Ishikawa (cell line): ENCODE data around the gene SLC38A11.

ENCODE experiments used
- CEBPB ChIP-seq: IDR thresholded peaks from 2 replicates; pipeline ENCODE4 v1.6.1; 2012
- CREB1 ChIP-seq: IDR thresholded peaks from 2 replicates; pipeline ENCODE4 v1.6.1; 2012; ENCODE audit warnings: low read depth
- EGR1 ChIP-seq: IDR thresholded peaks from 2 replicates; pipeline ENCODE4 v1.6.1; 2012
- EP300 ChIP-seq: IDR thresholded peaks from 2 replicates; pipeline ENCODE4 v1.6.1; 2012; ENCODE audit warnings: borderline replicate concordance
- FOXM1 ChIP-seq: IDR thresholded peaks from 2 replicates; pipeline ENCODE4 v1.6.1; 2012; ENCODE audit warnings: low read depth, borderline replicate concordance
- NFIC ChIP-seq: IDR thresholded peaks from 2 replicates; pipeline ENCODE4 v1.6.1; 2012
- RAD21 ChIP-seq: IDR thresholded peaks from 2 replicates; pipeline ENCODE4 v1.6.1; 2012; ENCODE audit warnings: low read depth
- TAF1 ChIP-seq: IDR thresholded peaks from 2 replicates; pipeline ENCODE4 v1.6.1; 2012; ENCODE audit warnings: low read depth, mild to moderate bottlenecking
- TCF12 ChIP-seq: IDR thresholded peaks from 2 replicates; pipeline ENCODE4 v1.6.1; 2012; ENCODE audit warnings: low read depth
- TEAD4 ChIP-seq: IDR thresholded peaks from 2 replicates; pipeline ENCODE4 v1.6.1; 2012
- USF1 ChIP-seq: IDR thresholded peaks from 2 replicates; pipeline ENCODE4 v1.6.1; 2012
- YY1 ChIP-seq: IDR thresholded peaks from 2 replicates; pipeline ENCODE4 v1.6.1; 2012; ENCODE audit warnings: low read depth
- ZBTB7A ChIP-seq: IDR thresholded peaks from 2 replicates; pipeline ENCODE4 v1.6.1; 2012; ENCODE audit warnings: low read depth
- TF ChIP-seq, protein P1 (sequence below): IDR thresholded peaks from 2 replicates; pipeline ENCODE4 v1.6.1; 2012
- TF ChIP-seq, protein P2 (sequence below): IDR thresholded peaks from 2 replicates; pipeline ENCODE4 v1.6.1; 2012; ENCODE audit warnings: low read depth, mild to moderate bottlenecking

SLC38A11 gene

DNA sequence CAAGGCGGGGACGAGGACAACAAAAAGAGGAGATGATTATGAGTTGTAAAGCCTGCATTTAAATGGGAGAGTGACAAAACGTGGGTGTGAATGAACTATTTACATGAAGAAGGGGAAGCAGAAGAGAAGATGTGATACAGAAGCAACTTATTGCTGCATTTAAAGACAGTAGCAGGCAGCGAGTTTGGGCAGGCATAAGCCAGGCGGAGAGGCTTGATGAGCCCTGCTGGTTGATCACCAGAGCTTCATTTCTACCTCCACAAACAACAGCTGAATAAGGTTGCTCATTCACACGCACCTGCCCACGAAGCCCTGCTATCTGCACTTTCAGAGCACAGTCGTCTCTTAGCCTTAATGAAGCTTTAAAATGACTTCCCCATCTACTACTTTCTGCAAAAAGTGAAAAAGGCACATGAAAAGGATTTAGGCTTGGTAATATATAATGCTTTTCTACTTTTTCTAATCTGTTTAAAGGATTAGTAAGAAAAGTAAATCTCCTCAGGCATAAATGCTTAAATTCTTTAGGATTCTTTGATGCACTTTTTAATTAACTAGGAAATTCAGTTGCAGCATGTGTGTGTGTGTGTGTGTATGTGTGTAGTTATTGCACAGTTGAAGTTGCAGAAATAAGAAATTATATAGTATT lies 3.1 kb downstream of the SLC38A11 start:
- TF ChIP-seq, protein P1, sequence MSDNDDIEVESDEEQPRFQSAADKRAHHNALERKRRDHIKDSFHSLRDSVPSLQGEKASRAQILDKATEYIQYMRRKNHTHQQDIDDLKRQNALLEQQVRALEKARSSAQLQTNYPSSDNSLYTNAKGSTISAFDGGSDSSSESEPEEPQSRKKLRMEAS, result no peak
- TF ChIP-seq USF1 (no peak), EGR1 (no peak), FOXM1 (no peak), YY1 (no peak), RAD21 (no peak), CEBPB (no peak), TAF1 (no peak), EP300 (no peak), ZBTB7A (no peak), TEAD4 (no peak), TCF12 (no peak), CREB1 (no peak), NFIC (no peak)
- TF ChIP-seq, protein P2, sequence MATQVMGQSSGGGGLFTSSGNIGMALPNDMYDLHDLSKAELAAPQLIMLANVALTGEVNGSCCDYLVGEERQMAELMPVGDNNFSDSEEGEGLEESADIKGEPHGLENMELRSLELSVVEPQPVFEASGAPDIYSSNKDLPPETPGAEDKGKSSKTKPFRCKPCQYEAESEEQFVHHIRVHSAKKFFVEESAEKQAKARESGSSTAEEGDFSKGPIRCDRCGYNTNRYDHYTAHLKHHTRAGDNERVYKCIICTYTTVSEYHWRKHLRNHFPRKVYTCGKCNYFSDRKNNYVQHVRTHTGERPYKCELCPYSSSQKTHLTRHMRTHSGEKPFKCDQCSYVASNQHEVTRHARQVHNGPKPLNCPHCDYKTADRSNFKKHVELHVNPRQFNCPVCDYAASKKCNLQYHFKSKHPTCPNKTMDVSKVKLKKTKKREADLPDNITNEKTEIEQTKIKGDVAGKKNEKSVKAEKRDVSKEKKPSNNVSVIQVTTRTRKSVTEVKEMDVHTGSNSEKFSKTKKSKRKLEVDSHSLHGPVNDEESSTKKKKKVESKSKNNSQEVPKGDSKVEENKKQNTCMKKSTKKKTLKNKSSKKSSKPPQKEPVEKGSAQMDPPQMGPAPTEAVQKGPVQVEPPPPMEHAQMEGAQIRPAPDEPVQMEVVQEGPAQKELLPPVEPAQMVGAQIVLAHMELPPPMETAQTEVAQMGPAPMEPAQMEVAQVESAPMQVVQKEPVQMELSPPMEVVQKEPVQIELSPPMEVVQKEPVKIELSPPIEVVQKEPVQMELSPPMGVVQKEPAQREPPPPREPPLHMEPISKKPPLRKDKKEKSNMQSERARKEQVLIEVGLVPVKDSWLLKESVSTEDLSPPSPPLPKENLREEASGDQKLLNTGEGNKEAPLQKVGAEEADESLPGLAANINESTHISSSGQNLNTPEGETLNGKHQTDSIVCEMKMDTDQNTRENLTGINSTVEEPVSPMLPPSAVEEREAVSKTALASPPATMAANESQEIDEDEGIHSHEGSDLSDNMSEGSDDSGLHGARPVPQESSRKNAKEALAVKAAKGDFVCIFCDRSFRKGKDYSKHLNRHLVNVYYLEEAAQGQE, result no peak

- TF ChIP-seq TAF1, result no peak
- TF ChIP-seq ZBTB7A, result no peak
- TF ChIP-seq USF1, result no peak
- TF ChIP-seq CREB1, result no peak
- no peak for TF ChIP-seq YY1
- TF ChIP-seq, protein P1, result no peak
- no peak for TF ChIP-seq FOXM1
- TF ChIP-seq TEAD4, result no peak
- TF ChIP-seq EP300, result no peak
These were observed 6.8 kb downstream of the SLC38A11 start for GRCh38 chr2:164948540-164948939.

- TF ChIP-seq ZBTB7A, result no peak
- TF ChIP-seq EGR1, result no peak
- no peak for TF ChIP-seq NFIC
- no peak for TF ChIP-seq FOXM1
These were observed 8.0 kb downstream of the SLC38A11 start for GRCh38 chr2:164947281-164947680.

DNA sequence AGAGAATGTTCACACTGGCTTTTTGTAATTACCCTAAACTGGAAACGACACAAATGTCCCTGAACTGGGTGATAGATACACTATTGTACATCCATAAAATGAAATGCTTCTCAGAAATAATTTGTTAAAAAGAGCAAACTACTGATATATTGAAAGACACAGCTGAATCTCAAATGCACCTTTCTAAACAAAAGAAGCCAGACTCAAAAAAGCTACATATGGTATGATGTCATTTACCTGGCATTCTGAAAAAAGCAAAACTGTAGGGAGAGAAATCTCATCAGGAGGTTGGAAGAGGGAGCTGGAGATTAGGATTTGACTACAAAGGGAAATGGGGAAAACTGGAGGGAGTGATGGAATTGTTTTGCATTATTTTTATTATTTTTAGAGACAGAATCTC lies 12.0 kb downstream of the SLC38A11 start:
- TF ChIP-seq FOXM1 (no peak), EGR1 (no peak)

DNA sequence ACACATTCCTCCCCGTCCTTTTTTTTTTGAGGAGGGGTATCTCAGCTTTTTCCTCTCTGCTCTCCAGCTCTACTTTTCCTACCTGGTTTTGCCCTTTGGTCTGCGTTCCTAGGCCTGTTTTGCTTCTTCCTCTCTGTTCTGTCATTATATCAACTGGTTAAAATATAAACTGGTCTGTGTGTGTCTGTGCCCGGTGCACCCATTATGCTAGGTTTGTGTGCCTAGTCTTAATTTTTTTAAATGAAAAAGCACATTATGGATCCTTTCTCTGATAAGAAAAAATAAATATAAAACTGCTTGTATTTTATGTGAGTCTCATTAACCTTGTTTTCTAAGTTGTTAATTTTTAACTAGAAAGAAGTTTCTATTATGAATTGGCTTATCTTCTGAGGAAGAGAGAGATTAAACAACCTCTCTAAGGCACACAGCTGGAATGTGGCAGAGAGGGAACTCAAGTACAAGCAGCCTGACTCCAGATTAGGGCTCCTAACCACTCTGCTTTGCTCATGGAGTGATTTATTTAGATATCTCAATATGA lies 17.4 kb downstream of the SLC38A11 start:
- no peak for TF ChIP-seq TAF1
- TF ChIP-seq USF1, result no peak
- TF ChIP-seq, protein P1, result no peak
- TF ChIP-seq, protein P2, result no peak
- TF ChIP-seq CREB1, result no peak
- no peak for TF ChIP-seq ZBTB7A
- TF ChIP-seq TEAD4, result no peak
- no peak for TF ChIP-seq YY1
- TF ChIP-seq EP300, result no peak
- no peak for TF ChIP-seq EGR1
- no peak for TF ChIP-seq NFIC
- no peak for TF ChIP-seq TCF12
- no peak for TF ChIP-seq RAD21
- TF ChIP-seq CEBPB, result no peak
- no peak for TF ChIP-seq FOXM1
